Measurements from ENCODE around the gene PBRM1.
"Not testable (repeated sequence)": the region's sequence is repeated elsewhere in the genome, so short reads cannot be mapped to it uniquely, and the experiment has no call there.

The PBRM1 gene

GRCh38 chr3:52536369-52537164 is 149.1 kb downstream of the PBRM1 start, which contains the start of gene UQCC5:
Gene UQCC5, plus strand, starts transcription at chr3:52536605. Its CDS starts 151 bp downstream, at chr3:52536756.
- DNase-seq (ENCODE audit: low spot score) = peak; percentile 98

DNA sequence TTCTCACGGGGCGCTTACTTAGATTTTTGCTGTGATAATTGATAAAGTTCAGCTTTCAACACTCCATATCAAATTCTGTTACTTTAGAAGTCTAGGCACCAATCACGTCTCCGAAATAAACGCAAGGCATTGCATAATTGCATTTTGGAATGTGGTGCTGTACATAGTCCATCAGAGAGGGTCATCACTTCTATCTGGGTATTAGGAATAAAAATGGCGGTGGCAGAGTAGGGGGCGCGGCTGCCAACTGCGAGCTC is 149.7 kb downstream of the PBRM1 start:
- no peak for DNase-seq (ENCODE audit: low spot score)

DNA sequence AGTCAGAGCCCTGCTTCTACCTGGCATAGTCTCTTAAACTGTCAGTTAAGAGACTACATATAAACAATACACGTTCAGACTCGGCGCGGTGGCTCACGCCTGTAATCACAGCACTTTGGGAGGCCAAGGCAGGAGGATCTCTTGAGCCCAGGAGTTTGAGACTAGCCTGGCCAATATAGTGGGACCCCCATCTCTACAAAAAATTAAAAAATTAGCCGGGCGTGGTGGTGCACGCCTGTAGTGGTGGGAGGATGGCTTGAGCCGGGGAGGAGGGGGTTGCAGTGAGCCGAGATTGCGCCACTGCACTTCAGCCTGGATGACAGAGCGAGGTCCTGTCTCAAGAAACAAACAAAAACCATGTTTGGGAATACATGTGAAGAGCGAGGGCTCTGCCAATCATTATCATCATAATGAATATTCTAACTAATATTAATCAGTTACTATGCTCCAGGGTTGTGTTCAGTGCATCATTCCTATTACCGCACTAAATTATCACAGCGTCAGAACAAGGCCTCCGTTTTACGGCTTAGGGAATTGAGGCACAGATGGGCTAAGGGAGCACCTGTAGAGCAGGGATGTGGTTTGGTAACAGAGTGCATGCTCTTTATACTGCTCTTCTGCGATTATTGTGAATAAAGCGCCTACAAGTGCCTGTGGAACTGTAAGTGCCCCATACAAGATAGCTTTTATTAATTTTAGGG is 150.2 kb downstream of the PBRM1 start:
- no peak for DNase-seq (ENCODE audit: low spot score)

DNA sequence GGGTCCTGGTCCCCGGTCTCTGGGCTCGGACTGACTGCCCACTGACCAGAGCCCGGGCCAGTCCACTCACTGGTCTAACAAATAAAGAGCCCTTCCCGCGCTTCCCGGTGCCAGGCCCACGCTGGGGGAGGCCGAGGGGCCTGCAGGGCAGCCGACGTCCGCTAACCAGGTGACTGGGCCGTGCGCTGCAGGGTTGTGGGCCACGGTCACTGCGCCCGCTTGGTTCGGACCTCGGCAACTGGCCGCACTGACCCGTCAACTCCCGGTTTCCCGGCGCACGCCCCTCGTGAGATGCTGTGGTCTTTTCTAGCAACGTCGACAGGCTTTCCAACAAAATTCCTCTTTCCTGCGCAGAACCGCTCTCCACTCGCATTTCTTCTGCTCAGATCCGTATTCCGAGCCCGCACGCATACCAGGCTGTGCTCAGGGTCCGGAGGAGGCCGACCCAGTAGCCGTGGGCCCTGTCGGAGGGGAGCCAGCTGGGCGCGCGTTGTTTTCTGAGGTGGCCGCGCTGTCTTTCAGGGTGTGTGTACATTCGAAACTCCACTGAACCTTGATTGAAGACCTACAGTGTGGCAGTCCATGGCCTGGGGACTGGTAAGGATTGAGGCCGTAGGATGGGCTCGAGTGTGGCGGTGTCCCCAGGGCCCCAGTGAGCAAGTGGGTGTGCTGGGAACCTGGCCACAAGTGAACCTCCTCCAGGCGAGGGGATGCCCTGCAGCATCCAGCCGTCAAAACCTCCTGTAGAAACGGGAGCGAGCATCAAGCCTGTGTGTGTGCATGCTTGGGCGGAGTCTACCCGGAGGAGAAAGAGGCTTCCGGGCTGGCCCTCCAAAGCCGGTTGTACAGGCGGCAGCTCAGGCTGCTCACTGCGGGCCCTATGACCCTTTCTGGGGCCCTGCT is 151.2 kb downstream of the PBRM1 start:
- DNase-seq (ENCODE audit: low spot score) = peak; percentile 54

DNA sequence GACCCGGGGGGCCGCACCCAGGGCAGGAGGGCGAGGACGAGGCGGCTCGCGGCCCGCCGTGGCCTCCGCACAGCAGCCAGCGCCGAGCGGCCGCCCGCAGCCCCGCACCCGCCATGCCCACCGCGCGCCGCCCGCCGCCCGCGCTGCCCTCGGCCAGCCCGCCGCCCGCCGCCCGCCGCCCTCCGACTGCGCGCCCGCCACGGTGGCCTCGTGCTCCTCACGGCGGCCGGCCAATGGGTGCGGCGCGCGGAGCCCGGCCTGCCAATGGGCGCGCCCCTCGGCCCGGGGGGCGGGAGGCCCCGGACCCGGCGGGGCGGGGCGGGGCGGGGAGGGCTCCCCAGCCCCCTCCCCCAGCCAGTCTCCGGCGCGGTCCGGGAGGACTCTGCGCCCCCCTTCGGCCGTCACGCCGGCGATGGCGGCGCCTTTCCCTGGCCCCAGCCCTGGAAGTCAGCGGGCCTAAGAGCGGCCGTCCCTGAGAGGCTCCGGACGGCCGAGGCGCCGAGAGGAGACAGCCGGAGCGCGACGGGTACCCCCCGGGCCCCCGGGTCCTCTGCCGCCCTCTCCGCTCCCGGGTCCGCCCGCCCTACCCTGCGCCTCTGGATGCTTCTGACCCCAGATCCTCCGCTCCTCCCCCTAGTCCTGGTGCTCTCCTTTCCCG is 152.0 kb downstream of the PBRM1 start, which contains the start of gene NT5DC2:
TSS of gene NT5DC2 (minus strand) at position 235 of the 658 bp plus-strand sequence. CDS start at position 115, 120 bp downstream.
- DNase-seq (ENCODE audit: low spot score) = peak; percentile 82

GRCh38 chr3:52532838-52533622 is 152.7 kb downstream of the PBRM1 start:
- DNase-seq (ENCODE audit: low spot score) = peak; percentile 40

- peak; percentile 82 for DNase-seq (ENCODE audit: low spot score)
These were observed 153.2 kb downstream of the PBRM1 start for GRCh38 chr3:52532517-52532837.

GRCh38 chr3:52531860-52532516 is 153.7 kb downstream of the PBRM1 start:
- no peak for DNase-seq (ENCODE audit: low spot score)

DNA sequence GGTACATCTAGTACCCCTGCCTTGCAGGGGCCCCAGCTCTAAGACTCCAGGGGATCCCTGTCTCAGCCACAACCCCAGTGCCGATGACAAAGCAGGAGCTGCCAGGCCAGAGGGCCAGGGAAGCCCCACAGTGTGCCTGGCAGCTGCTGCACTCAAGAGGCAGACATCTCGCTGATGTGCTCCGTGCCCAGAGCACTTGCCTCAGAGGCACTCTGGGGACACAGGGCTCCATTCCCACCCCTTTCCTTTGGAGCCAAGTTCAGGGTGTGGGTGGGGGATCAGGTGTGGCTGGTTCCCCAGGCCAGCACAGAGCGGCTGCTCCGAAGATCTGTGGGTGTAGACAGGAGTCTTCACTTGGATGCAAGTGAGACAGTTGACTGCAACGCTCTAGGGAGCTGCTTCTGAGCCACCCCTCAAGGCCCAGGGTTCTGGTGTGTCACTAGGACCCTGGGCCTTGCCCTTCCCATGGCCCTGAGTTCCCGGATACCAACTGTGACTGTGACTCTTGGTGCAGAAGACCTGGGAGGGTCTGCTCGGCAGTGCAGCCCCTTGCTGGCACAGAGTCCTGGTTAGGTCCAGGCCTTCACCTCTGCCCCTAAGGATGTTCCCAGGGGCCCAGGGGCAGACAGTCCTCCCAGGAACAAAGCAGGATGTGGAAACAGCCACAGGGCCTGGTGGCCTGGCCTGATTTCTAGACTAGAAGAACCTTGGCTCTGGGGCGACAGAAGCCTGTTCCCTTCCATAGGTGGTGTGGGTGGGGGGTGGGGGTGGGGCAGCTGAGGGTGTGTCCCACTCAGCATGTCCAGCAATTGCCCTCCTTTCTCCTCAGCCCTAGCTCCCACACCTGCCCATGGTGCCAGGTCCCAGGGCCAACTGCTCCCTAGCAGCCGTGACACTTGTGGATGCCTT is 154.5 kb downstream of the PBRM1 start:
- DNase-seq (ENCODE audit: low spot score) = no peak

DNA sequence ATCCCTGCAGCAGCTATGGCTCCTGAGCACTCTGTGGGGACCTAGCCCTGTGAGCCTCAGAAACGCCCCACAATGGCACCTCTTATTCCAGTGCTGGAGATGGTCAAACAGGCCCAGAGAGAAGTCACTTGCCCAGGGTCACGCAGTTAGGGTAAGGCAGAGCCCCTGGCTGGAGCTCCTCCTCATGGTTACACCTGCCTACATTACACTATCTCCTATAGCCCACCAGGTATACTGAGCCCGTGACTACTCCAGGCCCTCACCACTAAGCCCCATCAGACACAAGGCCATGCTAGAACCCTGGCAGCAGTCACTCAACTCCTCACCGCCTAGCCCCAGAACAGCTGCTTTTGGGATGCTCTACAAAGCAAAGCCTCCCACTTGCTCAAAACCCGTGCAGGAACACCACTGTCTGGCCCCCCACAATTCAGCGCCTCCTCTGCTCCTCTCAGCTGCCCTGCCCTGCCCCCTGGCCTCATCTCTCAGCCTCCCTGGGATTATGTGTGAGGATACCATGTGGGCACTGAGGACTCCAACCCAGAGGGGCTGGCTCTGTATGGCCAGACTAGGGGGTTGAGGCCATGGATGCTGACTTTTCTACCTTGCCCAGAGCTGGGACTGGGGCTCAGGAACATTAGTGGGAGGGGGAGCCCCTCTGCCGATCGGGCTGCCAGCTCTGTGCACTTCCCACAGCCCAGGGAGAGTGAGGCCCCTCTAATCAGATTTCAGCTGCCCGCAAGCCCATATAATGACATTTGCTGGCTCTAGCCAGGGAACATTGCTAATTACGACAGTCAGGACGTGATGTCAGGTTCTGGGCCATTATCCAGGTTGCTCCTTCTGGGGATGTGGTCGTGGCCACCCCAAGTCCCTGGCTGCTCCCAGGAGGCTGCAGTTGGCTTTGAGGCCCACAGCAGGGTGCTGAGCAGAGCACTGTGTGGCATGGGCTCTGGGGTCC is 156.1 kb downstream of the PBRM1 start:
- no peak for DNase-seq (ENCODE audit: low spot score)

GRCh38 chr3:52528586-52529375 is 156.9 kb downstream of the PBRM1 start:
- no peak for DNase-seq (ENCODE audit: low spot score)

- no peak for DNase-seq (ENCODE audit: low spot score)
These were observed 157.8 kb downstream of the PBRM1 start for GRCh38 chr3:52527732-52528585.

DNA sequence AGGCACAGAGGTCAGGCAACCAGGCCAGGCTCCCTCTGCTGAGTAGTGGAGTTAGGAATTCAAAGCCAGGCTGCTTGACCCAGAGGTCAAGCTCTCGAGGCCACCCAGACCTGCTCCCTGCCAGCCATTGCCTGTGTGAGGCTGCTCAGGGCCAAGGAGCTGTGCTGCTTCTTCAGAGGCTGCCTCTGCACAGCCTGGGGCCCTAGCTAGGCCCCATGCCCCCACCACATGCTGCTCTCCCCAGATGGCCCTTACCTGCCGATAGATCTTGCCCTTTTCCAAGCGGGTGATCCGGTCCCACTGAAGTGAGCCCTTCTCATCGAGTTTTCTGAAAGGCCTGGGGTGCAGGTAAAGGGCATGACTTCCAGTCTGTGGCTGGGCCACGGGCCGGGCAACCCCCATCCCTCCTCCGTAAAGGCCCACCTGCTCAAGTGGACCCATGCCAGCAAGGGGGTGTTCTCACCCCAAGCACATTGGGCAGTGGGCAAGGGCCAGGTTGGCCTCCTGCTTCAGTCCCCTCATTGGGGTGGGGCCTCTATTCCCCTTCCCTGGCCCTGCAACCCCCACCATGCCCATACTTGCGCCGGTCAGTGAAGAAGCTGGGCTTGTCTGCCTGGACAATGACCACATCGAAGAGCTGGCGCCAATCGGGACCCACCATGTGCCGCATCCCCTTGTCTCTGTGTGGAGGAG is 158.5 kb downstream of the PBRM1 start:
- no peak for DNase-seq (ENCODE audit: low spot score)

GRCh38 chr3:52526671-52527038 is 159.1 kb downstream of the PBRM1 start:
- not testable (repeated sequence) for DNase-seq (ENCODE audit: low spot score)

- no peak for DNase-seq (ENCODE audit: low spot score)
These were observed 159.8 kb downstream of the PBRM1 start for GRCh38 chr3:52525680-52526561.
